ENCODE results near the gene C1GALT1.

Gene C1GALT1

GRCh38 chr7:7292085-7292484, 109.7 kb downstream of the C1GALT1 start:
- DNase-seq: no peak

DNA sequence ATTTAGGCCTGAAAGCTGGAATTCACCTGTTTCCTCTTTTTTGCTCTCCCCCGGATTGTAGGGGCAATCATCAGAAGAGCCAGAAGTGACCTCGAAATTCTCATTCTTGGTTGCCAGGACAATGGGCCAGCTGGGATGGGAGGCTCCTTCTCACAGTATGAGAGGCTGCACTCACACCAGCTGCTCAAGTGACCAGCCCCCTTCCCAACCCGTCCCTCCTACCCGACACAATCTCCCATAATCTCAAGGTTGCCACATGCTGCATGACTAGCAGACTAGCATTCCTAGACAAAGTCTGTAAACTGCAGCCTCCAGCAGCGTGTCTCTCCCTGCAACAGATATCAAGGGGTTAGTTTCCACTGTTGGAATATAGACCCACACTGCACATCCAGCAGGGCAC, 110.3 kb downstream of the C1GALT1 start:
- DNase-seq: no peak

- no peak for DNase-seq
These were observed 110.7 kb downstream of the C1GALT1 start for GRCh38 chr7:7293092-7293491.

DNA sequence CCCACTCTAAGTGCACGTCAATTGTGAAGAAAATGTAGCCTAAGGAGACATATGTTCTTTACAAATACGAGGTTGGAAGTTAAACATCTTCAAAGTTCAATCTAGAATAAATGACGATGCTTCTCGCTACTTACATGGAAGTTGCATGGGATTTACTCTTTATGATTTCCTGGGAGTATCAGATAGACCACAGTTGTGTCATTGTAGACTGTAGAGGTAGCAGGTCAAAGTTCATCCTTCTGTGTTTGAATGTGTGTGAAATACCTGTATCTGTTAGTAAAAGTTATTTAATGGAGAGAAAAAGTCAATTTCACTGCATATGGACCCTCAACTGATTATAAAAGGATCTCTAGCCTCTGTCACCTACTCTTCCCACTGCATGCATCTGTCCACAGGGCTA, 112.6 kb downstream of the C1GALT1 start:
- no peak for DNase-seq

Measured in MV-4-11 (cell line).